Stimulated activated CD4-positive, alpha-beta T cell treated with anti-CD3 and anti-CD28 coated beads, Interleukin-15, amount 100 ng/mL, for 48 hours (primary cell): ENCODE results near the gene REX1BD.

ENCODE experiments used
- DNase-seq, 2 donors: peaks; one replicate each; pipeline ENCODE4 v3.0.0-alpha.2; 2020; ENCODE audit warnings: low read depth in 2 of 2

The REX1BD gene

DNA sequence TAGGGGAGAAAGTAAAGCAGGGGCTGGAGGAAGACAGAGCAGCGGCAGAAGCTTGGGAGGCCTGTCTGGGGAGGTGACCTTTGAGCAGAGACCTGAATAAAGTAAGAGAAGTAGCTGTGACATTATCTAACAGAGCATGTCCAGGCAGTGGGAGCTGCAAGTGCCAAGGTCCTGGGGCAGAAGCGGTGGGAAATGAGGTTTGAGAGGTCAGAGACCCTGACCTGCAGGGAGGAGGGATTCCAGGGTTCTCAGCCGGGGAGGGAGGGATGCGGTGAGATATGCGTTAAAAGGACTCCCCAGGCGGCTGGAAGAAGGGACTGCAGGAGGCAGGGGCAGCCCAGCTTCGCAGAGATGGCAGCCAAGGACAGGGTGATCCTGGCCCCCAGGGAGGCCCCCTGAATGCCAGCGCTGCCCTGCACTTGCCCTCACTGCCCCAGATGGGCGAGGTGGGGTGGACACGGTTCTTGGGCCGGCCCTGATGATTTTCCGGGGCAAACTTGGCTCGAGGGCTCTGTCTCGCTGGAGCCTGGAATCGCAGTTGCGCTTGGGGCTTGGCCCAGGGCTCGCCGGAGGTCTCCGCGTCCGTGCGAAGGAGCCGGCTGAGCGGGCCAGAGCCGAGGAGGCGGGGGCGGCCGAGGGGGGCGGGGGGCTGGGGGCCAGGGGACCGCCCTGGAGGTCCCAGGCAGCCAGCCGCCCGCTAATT is 14.8 kb downstream of the REX1BD start:
- no peak for DNase-seq

DNA sequence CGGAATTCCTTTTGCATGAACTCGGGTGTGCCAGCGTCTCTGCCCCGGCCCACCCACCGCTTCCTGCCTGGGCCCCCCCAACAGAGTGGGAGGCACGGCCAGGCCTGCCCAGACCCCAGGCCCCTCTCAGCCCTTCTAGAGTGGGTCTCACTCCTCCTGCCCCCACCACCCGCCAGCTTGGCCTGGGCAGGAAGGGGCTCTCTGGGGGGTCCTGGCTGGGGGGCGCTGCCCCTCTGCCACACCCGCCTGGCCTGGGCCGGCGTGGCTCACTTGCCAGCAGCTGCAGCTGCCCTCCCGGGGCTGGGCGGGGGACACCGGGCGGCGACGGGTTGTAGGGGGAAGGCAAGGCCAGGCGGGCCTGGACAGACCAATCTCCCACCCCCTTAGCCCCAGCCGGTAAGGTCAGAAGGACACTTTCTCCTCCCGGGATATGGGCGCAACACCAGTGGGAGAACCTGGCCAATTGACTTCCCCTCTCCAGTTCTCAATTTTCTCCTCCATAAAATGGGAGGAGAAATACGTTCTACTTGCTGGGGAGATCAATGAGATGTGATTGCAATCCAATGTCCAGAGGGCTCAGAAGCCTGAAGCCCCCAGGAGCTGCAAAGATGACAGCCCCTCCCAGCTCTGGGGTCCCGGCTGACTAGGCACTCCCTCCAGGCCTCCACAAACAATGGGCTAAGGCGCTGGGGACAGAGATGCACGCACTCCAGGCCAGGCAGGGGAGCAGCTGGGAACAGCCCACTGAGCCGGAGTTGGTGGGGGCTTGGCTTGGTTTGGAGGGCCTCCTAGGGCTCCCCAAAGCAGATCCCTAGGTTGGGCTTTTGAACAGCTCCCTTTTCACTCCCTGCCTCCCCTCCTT is 15.6 kb downstream of the REX1BD start:
- no peak for DNase-seq

- DNase-seq = no peak
Measured at GRCh38 chr19:18604820-18605159, 16.2 kb downstream of the REX1BD start.

- no peak for DNase-seq
Measured at GRCh38 chr19:18605196-18605545, 16.6 kb downstream of the REX1BD start.

DNA sequence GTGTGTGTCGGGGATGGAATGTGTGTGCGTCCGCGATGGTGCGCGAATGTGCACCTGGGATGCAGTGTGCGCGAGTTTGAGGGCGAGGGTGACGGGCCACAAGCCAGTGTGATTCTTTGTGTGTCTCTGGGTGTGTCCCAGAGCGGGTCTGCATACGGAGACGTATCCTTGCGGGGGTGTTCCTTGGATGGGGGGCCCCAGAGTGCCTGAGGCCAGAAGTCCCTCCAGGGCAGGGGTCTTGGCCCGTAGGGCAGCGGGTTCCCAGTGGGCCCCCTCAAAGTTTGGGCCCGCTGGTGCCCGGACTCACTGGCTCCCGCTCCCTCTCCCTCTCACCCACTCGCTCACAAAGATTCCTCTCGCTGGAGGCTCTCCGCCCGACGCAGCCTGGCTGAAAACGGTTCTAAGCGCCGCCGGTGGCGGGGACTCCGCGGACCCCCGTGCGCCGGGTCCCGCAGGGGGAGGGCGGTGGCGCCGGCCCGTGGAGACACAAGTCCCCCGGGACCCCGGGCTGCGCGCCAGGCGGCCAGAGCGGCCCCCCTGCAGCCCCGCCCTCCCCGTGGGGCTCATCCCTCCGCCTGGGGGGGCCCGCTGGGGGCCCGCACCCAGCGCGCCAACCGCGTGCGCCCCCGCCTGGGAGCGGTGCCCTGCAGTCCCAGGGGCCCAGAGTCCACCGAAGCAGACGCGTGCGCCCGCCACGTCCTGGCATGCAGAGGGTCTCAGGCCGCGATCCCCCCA is 17.1 kb downstream of the REX1BD start:
- no peak for DNase-seq

DNA sequence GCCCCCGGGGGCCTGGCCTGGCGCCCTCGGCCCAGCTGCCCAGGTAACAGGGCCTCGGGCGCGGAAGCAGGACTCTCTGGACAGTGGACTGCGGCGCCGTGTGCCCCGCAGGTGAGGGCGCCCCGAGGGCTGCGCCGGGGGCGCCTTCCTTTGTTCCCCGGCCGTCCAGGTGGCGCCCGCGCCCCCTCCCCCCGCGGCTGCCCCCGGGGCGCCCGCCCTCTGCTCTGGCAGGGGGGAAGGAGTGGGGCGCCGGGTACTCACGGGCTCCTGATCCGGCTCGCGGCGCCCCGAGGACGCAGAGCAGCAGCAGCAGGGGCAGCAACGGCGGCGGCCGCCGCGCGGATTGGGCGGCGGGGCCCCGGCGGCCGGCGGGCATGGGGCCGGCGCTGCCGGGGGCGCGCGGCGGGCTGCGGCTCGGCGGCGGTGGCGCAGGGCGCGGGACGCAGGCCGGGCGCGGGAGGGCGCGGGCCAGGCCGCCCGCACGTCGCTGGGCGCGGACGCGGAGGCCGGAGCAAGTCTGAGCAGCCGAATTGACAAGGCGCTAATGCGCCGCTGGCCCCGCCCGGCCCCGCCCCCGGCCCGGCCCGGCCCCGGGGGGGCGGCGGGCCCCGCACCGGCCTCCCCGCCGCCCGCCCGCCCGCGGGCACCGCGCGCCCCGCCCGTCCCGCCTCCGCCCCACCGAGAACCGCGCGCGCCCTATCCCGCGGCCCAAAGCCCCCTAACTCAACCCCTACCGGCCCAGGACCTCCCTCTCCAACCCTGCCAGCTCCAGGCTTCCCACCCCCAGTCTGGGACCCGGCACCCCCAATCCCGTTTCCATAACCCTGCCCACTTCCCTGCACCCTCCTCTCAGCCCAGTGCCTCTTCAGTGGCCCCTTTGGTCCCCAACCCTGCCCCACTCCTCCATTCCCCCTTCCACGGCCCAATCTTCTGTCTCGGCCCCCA is 18.0 kb downstream of the REX1BD start, which contains the start of gene CRLF1:
Gene CRLF1 (minus strand): TSS at position 519 of the 945 bp plus-strand sequence. CDS start 143 bp downstream, at position 376.
- no peak for DNase-seq

- DNase-seq = no peak
Measured at GRCh38 chr19:18607226-18608101, 18.9 kb downstream of the REX1BD start.

GRCh38 chr19:18608102-18608804 is 19.7 kb downstream of the REX1BD start:
- no peak for DNase-seq

DNA sequence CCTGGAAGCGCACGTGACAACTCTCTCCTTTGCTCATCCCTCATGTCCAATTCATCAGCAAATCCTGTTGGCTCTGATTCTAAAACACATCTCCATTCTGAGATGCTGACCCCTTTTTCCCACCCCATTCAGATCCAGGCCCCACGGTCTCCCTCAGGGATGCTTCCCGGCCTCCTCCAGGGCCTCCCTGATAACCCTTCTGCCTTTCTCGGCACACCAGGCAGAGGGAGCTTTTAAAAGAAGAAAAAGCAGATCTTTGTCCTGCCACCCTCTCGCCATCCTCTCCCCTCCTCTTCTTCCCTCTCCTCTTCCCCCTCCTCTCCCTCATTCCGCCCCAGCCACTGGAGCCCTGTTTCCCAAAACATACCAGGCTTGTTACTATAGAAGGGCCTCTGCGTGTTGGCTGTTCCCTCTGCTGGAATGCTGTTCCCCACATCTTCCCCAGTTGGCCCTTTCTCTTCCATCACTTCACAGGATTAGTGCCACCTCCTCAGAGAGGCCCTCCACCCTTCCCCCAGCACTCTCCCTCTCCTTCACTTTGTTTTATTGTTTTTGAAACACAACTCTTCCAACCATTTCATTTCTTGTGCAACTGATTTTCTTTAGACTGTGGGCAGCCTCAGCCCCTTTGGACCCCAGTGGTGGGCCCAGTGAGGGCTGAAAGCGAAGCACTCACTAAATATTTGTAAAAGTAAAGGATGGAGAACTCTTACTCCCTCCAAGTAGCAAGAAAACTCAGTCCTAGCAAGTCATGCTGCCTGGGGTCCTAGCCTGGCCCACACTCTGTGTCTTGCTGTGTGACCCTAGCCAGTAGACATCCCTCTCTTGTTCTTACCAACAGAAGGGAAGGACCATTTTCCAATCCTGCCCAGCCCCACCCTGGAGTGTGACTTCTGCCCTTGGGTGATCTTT is 20.5 kb downstream of the REX1BD start:
- no peak for DNase-seq

DNA sequence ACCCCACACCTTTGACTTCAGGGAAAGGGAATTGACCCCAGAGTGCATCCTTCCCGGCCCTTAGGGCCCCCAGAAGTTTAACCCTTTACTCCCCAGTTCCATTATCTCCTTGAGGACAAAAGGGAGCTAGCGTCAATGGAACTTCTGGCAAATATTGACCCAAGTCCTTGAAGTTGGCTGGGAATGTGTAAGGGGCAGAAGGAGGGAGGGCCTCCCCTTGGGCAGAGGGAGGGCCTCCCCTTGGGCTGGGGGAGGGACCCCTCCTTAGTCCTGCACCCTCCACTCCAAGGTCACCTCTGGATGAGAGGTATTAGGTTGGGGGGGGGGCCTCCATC is 21.1 kb downstream of the REX1BD start:
- no peak for DNase-seq

DNA sequence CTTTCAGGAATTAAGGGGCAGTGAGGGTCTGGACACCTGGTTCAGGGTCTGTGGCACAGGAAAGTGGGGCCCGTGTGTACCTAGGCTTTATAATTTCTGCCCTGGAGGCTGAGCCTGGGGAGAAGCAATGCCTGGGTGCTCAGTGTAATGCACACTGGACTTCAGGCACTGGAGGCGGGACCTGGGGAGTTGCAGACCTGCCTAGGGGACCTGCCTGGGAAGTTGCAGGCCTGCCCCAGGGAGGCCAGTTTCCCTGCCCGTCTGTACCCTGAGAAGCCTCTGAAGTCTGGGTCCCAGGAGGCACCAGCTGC is 21.6 kb downstream of the REX1BD start:
- DNase-seq = no peak

GRCh38 chr19:18610556-18611326 is 22.1 kb downstream of the REX1BD start:
- no peak for DNase-seq

DNA sequence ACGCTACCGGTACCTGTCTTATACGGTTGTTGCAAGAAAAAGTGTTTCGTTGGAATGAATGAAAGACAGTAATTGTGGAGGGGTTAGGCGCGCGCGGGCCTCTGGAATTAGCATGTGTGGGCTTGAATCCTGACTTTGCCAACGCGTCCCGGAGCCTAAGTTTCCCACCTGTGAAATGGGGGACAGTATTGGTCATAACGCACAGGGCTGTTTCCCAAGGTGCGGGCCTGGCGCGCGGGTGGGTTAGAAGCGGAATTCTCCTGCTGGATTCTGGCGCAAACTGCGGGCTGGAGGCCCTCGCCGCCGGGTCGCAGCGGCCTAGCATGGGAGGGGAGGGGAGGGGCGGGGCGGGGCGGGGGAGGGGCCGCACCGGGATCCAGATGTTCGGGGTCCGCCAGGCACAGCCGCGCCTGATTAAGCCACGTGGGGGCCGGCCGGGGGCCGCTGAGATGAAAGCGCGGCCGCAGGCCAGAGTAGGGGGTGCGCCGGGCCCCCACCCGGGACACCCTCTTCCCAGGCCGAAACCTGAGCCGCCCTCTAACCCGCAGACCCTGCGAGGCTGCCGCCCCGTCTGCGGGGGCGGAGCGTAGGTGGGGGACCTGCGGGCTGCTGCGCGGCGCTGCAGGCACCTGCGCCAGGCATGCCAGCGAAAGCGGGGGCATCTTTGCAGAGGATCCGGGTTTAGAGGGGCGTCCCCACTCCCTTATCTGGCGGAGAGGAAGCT is 22.9 kb downstream of the REX1BD start:
- no peak for DNase-seq

DNA sequence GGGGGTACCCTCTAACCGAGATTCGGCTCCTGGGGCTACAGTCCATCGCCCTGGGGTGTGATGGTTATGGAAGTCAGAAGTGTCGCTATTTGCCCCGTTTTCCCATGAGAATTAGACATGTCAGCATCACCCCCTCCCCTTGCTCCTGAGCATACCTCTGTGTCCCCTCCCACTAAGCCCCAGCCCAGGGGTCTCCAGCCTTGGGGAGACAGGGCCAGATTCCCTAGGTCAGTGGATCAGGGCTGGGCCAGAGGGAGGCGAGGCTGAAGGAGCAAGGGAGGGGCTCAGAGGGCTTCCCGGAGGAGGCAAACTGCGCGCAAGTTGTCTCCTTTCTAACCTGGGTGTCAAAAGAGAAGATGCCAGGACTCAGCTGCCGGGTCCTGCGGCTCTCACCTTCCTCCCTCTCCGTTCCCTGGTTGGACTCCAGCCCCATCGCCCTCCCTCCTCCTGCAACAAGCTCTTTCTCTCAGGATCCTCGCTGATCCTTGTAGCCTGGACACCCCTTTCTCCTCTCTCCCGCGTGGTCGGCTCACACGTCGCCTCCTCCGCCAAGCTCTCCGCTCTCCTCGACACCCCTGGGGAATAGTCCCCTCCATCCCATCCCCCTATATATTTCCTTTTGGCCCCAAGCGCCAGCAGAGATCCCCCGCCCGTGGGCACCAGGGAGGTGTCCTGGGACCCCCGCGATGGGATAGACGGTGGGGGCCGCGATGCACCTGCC is 23.6 kb downstream of the REX1BD start:
- DNase-seq = no peak

- DNase-seq = no peak
Measured at GRCh38 chr19:18612772-18613588, 24.4 kb downstream of the REX1BD start, which contains the start of gene TMEM59L. Gene TMEM59L (plus strand): TSS chr19:18612870. CDS start chr19:18612959, 89 bp downstream.
